DLD1 (cell line): ENCODE data around the gene EIF5A.

Experiments
- in situ Hi-C: cut with HindIII; loops from 2 replicates; pipeline ENCODE4 v1.10.0; 2017; ENCODE audit warnings: low sequenced_read_pairs

Gene EIF5A

GRCh38 chr17:7306911-7307685, at the start of gene EIF5A:
TSS of gene EIF5A (plus strand) at chr17:7307628. CDS start at chr17:7309636, 2,008 bp downstream.
- in situ Hi-C loops = no loop called here

- in situ Hi-C loops = no loop called here
These were observed 48.5 kb upstream of the EIF5A start for GRCh38 chr17:7258731-7259554.

- in situ Hi-C loops = no loop called here
These were observed 47.9 kb upstream of the EIF5A start for GRCh38 chr17:7259555-7259889.

GRCh38 chr17:7260151-7260550, 47.3 kb upstream of the EIF5A start:
- in situ Hi-C loops = no loop called here

GRCh38 chr17:7260651-7261378, 46.6 kb upstream of the EIF5A start:
- in situ Hi-C loops = no loop called here

- in situ Hi-C loops = no loop called here
These were observed 45.8 kb upstream of the EIF5A start for GRCh38 chr17:7261379-7262191.

GRCh38 chr17:7262192-7262934, 45.1 kb upstream of the EIF5A start, which contains the start of gene CLDN7:
TSS of gene CLDN7 (minus strand) at chr17:7262478. CDS start at chr17:7262043, 435 bp downstream.
- in situ Hi-C loops = no loop called here

- in situ Hi-C loops = no loop called here
These were observed 44.3 kb upstream of the EIF5A start for GRCh38 chr17:7262935-7263800.

GRCh38 chr17:7263801-7264078, 43.7 kb upstream of the EIF5A start:
- in situ Hi-C loops = no loop called here

- in situ Hi-C loops = no loop called here
These were observed 40.6 kb upstream of the EIF5A start for GRCh38 chr17:7266784-7267183.

- in situ Hi-C loops = no loop called here
These were observed 28.0 kb upstream of the EIF5A start for GRCh38 chr17:7279448-7279847.

- in situ Hi-C loops = no loop called here
These were observed 26.8 kb upstream of the EIF5A start for GRCh38 chr17:7280519-7281073.

GRCh38 chr17:7281074-7281952, 26.1 kb upstream of the EIF5A start, which contains the start of gene SLC2A4:
TSS of gene SLC2A4 (plus strand) at chr17:7281718. CDS start at chr17:7281935, 217 bp downstream.
- in situ Hi-C loops = no loop called here

- in situ Hi-C loops = no loop called here
These were observed 25.3 kb upstream of the EIF5A start for GRCh38 chr17:7281953-7282751.

- in situ Hi-C loops = no loop called here
These were observed 24.6 kb upstream of the EIF5A start for GRCh38 chr17:7282752-7283321.

GRCh38 chr17:7283471-7284216, 23.8 kb upstream of the EIF5A start:
- in situ Hi-C loops = no loop called here
